Cardiac muscle cell (in vitro differentiated cells and primary cell): ENCODE results near the gene IGSF21. TPM values are rescaled to one million over a fixed set of nuclear protein-coding genes. Genes with fewer than 3 reads are reported as not detected.

ENCODE experiments used
- DNase-seq, 2 donors: peaks; one replicate each; pipeline versions ENCODE4 v3.0.0 to v3.0.0-alpha.2; 2010 to 2017; ENCODE audit warnings: low read depth in 1 of 2, low spot score in 1 of 2
- H3K27ac ChIP-seq: fragments of 200-600 bp; sonication (generic); 2 replicates; pipeline ENCODE4 v1.5.1; 2016
- H3K27me3 ChIP-seq: fragments of 200-600 bp; sonication (generic); 2 replicates; pipeline ENCODE4 v1.6.0; 2016; ENCODE audit warnings: control low read depth
- H3K36me3 ChIP-seq: fragments of 200-600 bp; sonication (generic); 2 replicates; pipeline ENCODE4 v1.5.1; 2016; ENCODE audit warnings: control low read depth
- H3K4me1 ChIP-seq: fragments of 200-600 bp; sonication (generic); 2 replicates; pipeline ENCODE4 v1.8.1; 2017; ENCODE audit warnings: low read depth, mild to moderate bottlenecking, mixed run types
- H3K4me3 ChIP-seq: fragments of 200-600 bp; sonication (generic); 2 replicates; pipeline ENCODE4 v1.5.1; 2016; ENCODE audit warnings: mild to moderate bottlenecking
- H3K9me3 ChIP-seq: fragments of 200-600 bp; sonication (generic); 2 replicates; pipeline ENCODE4 v1.5.1; 2017; ENCODE audit warnings: low read depth, mild to moderate bottlenecking, control low read depth
- CTCF ChIP-seq: IDR thresholded peaks from 2 replicates; pipeline ENCODE4 v1.5.1; 2012; ENCODE audit warnings: low read depth, mild to moderate bottlenecking, low read length
- polyA plus RNA-seq: library from polyadenylated mRNA; unstranded; fragments of >200 nt; fragmentation: Nextera tagmentation; extraction: Ambion mirVana; gene quantifications from 2 replicates; pipeline ENCODE4 v1.2.1, GENCODE V29; 2016
- total RNA-seq: library from RNA; depleted of rRNA; stranded (reverse); fragments of >200 nt; gene quantifications from 2 replicates; pipeline ENCODE4 v1.2.3, GENCODE V29; 2016

Gene IGSF21
- total and polyA plus RNA-seq, 2 experiments from 2014 or later, result 0.06 TPM; not detected in 1

- Histone ChIP-seq H3K4me1 (peaks cover 8% of the 10 kb centered on the region), H3K36me3 (no peaks in the 10 kb centered on the region), H3K27ac (no peak overlapping the region), H3K9me3 (no peaks in the 10 kb centered on the region), H3K27me3 (no peaks in the 10 kb centered on the region), H3K4me3 (no peak overlapping the region)
- DNase-seq, result no peak
- TF ChIP-seq CTCF, result no peak
Measured at GRCh38 chr1:18380288-18380687, 272.7 kb downstream of the IGSF21 start.

- H3K27ac ChIP-seq, result no peak overlapping the region
- no peak for TF ChIP-seq CTCF
- no peak for DNase-seq
Measured at GRCh38 chr1:18384059-18384458, 276.5 kb downstream of the IGSF21 start.

GRCh38 chr1:18384471-18384870 lies 276.9 kb downstream of the IGSF21 start:
- no peak overlapping the region for H3K27ac ChIP-seq
- H3K9me3 ChIP-seq, result no peaks in the 10 kb centered on the region
- no peak for DNase-seq
- no peak overlapping the region for H3K4me3 ChIP-seq
- H3K4me1 ChIP-seq, result peaks cover 17% of the 10 kb centered on the region
- no peaks in the 10 kb centered on the region for H3K36me3 ChIP-seq
- no peaks in the 10 kb centered on the region for H3K27me3 ChIP-seq
- TF ChIP-seq CTCF, result no peak

More at GRCh38 chr1:18384059-18384458, 276.5 kb downstream of the IGSF21 start:
- H3K36me3 ChIP-seq, result no peaks in the 10 kb centered on the region
- H3K9me3 ChIP-seq, result no peaks in the 10 kb centered on the region
- no peak overlapping the region for H3K4me3 ChIP-seq
- no peaks in the 10 kb centered on the region for H3K27me3 ChIP-seq
- H3K4me1 ChIP-seq, result peaks cover 17% of the 10 kb centered on the region

GRCh38 chr1:18385239-18385790 lies 277.7 kb downstream of the IGSF21 start:
- peak overlapping the region; percentile 27 for H3K27ac ChIP-seq
- no peak overlapping the region for H3K4me3 ChIP-seq
- H3K4me1 ChIP-seq, result peaks cover 17% of the 10 kb centered on the region
- no peak for TF ChIP-seq CTCF
- no peaks in the 10 kb centered on the region for H3K9me3 ChIP-seq
- H3K36me3 ChIP-seq, result no peaks in the 10 kb centered on the region
- H3K27me3 ChIP-seq, result no peaks in the 10 kb centered on the region
- DNase-seq, result peak; percentile 58 to 80

GRCh38 chr1:18386591-18386990 lies 279.0 kb downstream of the IGSF21 start:
- no peak overlapping the region for H3K27ac ChIP-seq
- no peak for DNase-seq
- H3K4me1 ChIP-seq, result peaks cover 17% of the 10 kb centered on the region
- TF ChIP-seq CTCF, result no peak
- H3K27me3 ChIP-seq, result no peaks in the 10 kb centered on the region
- no peaks in the 10 kb centered on the region for H3K36me3 ChIP-seq
- H3K9me3 ChIP-seq, result no peaks in the 10 kb centered on the region
- H3K4me3 ChIP-seq, result no peak overlapping the region
